Suprapubic skin (tissue), 4 donors: ENCODE measurements around the gene AEBP1.

Experiments
- POLR2A ChIP-seq, 2 donors: fragments of 450-650 bp; IDR thresholded peaks; one replicate each; pipeline ENCODE4 v1.6.1; 2017; ENCODE audit warnings: antibody characterized with exemption in 2 of 2, mild to moderate bottlenecking in 2 of 2, moderate library complexity in 2 of 2
- POLR2AphosphoS5 ChIP-seq, 3 donors: sonication (generic); formaldehyde crosslinking; IDR thresholded peaks; one replicate each; pipeline ENCODE4 v1.6.1; 2017; ENCODE audit warnings: antibody characterized with exemption in 3 of 3
- TF ChIP-seq, protein P1 (sequence below), 2 donors: fragments of 200-600 bp in 1 of 2; fragments of 450-650 bp in 1 of 2; sonication (generic) in 1 of 2; IDR thresholded peaks; one replicate each; pipeline ENCODE4 v1.5.1; 2016 to 2019; ENCODE audit warnings: antibody characterized with exemption in 2 of 2, mild to moderate bottlenecking in 1 of 2, moderate library complexity in 1 of 2

GRCh38 chr7:44150466-44150832, 46.3 kb downstream of the AEBP1 start:
- TF ChIP-seq POLR2AphosphoS5 (IDR thresholded peaks at IDR 0.05) = no peak
- TF ChIP-seq, protein P1, sequence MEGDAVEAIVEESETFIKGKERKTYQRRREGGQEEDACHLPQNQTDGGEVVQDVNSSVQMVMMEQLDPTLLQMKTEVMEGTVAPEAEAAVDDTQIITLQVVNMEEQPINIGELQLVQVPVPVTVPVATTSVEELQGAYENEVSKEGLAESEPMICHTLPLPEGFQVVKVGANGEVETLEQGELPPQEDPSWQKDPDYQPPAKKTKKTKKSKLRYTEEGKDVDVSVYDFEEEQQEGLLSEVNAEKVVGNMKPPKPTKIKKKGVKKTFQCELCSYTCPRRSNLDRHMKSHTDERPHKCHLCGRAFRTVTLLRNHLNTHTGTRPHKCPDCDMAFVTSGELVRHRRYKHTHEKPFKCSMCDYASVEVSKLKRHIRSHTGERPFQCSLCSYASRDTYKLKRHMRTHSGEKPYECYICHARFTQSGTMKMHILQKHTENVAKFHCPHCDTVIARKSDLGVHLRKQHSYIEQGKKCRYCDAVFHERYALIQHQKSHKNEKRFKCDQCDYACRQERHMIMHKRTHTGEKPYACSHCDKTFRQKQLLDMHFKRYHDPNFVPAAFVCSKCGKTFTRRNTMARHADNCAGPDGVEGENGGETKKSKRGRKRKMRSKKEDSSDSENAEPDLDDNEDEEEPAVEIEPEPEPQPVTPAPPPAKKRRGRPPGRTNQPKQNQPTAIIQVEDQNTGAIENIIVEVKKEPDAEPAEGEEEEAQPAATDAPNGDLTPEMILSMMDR (IDR thresholded peaks at IDR 0.05) = no peak
- TF ChIP-seq POLR2A (IDR thresholded peaks at IDR 0.05) = no peak
